GM23338 (cell line): Measurements from ENCODE around the gene NEURL1. TPM values are rescaled to one million over a fixed set of nuclear protein-coding genes. Genes with fewer than 3 reads are reported as not detected.

ENCODE experiments used
- ATAC-seq: fragments of 200-7000 bp; cut with Tn5 transposase; 3 replicates; pipeline ENCODE4 v1.9.1; 2020
- DNase-seq: peaks from one replicate; pipeline ENCODE4 v3.0.0-alpha.2; 2015; ENCODE audit warnings: low spot score
- H2AFZ ChIP-seq: fragments of 200-600 bp; sonication (generic); 2 replicates; pipeline ENCODE4 v1.8.0; 2016; ENCODE audit warnings: antibody characterized with exemption, mild to moderate bottlenecking, moderate library complexity
- H3F3A ChIP-seq: fragments of 200-600 bp; sonication (generic); replicated peaks from 2 replicates; pipeline ENCODE4 v1.8.0; 2017; ENCODE audit warnings: antibody characterized with exemption, mixed run types, low read depth
- H3K27ac ChIP-seq: fragments of 200-600 bp; sonication (generic); 2 replicates; pipeline ENCODE4 v1.6.1; 2016; ENCODE audit warnings: low read depth
- H3K27me3 ChIP-seq: fragments of 200-600 bp; sonication (generic); 2 replicates; pipeline ENCODE4 v1.8.0; 2016; ENCODE audit warnings: mild to moderate bottlenecking, mixed run types, moderate library complexity; ENCODE audit not compliant: insufficient read depth
- H3K36me3 ChIP-seq: fragments of 200-600 bp; sonication (generic); 2 replicates; pipeline ENCODE4 v1.8.0; 2016; ENCODE audit warnings: mild to moderate bottlenecking; ENCODE audit not compliant: insufficient read depth
- H3K4me1 ChIP-seq: fragments of 200-600 bp; sonication (generic); 2 replicates; pipeline ENCODE4 v1.8.0; 2016; ENCODE audit warnings: mild to moderate bottlenecking, moderate library complexity; ENCODE audit not compliant: insufficient read depth
- H3K4me2 ChIP-seq: fragments of 200-600 bp; sonication (generic); 2 replicates; pipeline ENCODE4 v1.7.1; 2017; ENCODE audit warnings: mixed run types
- H3K4me3 ChIP-seq: fragments of 200-600 bp; sonication (generic); 2 replicates; pipeline ENCODE4 v1.6.1; 2016; ENCODE audit warnings: mixed run types
- H3K79me2 ChIP-seq: fragments of 200-600 bp; sonication (generic); replicated peaks from 2 replicates; pipeline ENCODE4 v1.8.0; 2017; ENCODE audit warnings: mild to moderate bottlenecking; ENCODE audit not compliant: insufficient read depth
- H3K9me2 ChIP-seq: fragments of 200-600 bp; sonication (generic); 2 replicates; pipeline ENCODE4 v1.8.0; 2017; ENCODE audit not compliant: insufficient read depth
- H4K20me1 ChIP-seq: fragments of 200-600 bp; sonication (generic); replicated peaks from 2 replicates; pipeline ENCODE4 v1.8.0; 2017; ENCODE audit warnings: mild to moderate bottlenecking; ENCODE audit not compliant: insufficient read depth
- H3K27ac Mint-ChIP-seq: 2 replicates; pipeline ENCODE4 v1.8.0; 2020; ENCODE audit warnings: inconsistent platforms, mild to moderate bottlenecking, moderate library complexity, mixed read lengths
- H3K27me3 Mint-ChIP-seq: 3 replicates; pipeline ENCODE4 v1.8.0; 2022; ENCODE audit warnings: low read depth, mild to moderate bottlenecking, moderate library complexity, mixed read lengths, inconsistent platforms; ENCODE audit not compliant: insufficient read depth, poor library complexity
- H3K36me3 Mint-ChIP-seq: 3 replicates; pipeline ENCODE4 v1.8.0; 2021; ENCODE audit warnings: low read depth, mild to moderate bottlenecking, inconsistent platforms, moderate library complexity, mixed read lengths
- H3K4me1 Mint-ChIP-seq: 3 replicates; pipeline ENCODE4 v1.8.0; 2020; ENCODE audit warnings: mild to moderate bottlenecking, inconsistent platforms, mixed read lengths
- H3K4me3 Mint-ChIP-seq: 3 replicates; pipeline ENCODE4 v1.8.0; 2021; ENCODE audit warnings: moderate library complexity, mild to moderate bottlenecking, inconsistent platforms, mixed read lengths
- H3K9me3 Mint-ChIP-seq: 3 replicates; pipeline ENCODE4 v1.8.0; 2020; ENCODE audit warnings: moderate library complexity, mild to moderate bottlenecking, inconsistent platforms, mixed read lengths
- CREB1 ChIP-seq: fragments of 250-450 bp; sonication (Bioruptor Pico); IDR thresholded peaks from 2 replicates; pipeline ENCODE4 v1.5.0; 2020; ENCODE audit warnings: low read depth, mild to moderate bottlenecking, moderate library complexity
- EZH2 ChIP-seq: fragments of 200-600 bp; sonication (generic); IDR thresholded peaks from one replicate; pipeline ENCODE4 v1.8.0; 2017; ENCODE audit warnings: antibody characterized with exemption, mild to moderate bottlenecking, low read depth; ENCODE audit not compliant: unreplicated experiment
- EZH2phosphoT487 ChIP-seq: fragments of 200-600 bp; sonication (generic); IDR thresholded peaks from one replicate; pipeline ENCODE4 v1.8.1; 2018; ENCODE audit warnings: antibody characterized with exemption; ENCODE audit not compliant: unreplicated experiment
- JUNB ChIP-seq: IDR thresholded peaks from one replicate; pipeline ENCODE4 v1.6.1; 2016; ENCODE audit warnings: antibody characterized with exemption; ENCODE audit not compliant: unreplicated experiment
- NANOG ChIP-seq: IDR thresholded peaks from 2 replicates; pipeline ENCODE4 v1.6.1; 2016; ENCODE audit warnings: antibody characterized with exemption, borderline replicate concordance
- POLR2AphosphoS5 ChIP-seq: IDR thresholded peaks from 2 replicates; pipeline ENCODE4 v1.6.1; 2016; ENCODE audit warnings: antibody characterized with exemption, low read depth
- STAT1 ChIP-seq: IDR thresholded peaks from one replicate; pipeline ENCODE4 v1.6.1; 2016; ENCODE audit warnings: antibody characterized with exemption; ENCODE audit not compliant: unreplicated experiment
- ZNF114 ChIP-seq: fragments of 250-450 bp; sonication (Bioruptor Pico); IDR thresholded peaks from 2 replicates; pipeline ENCODE4 v1.5.0; 2020; ENCODE audit warnings: mild to moderate bottlenecking, moderate library complexity
- ZNF331 ChIP-seq: fragments of 250-450 bp; sonication (Bioruptor Pico); IDR thresholded peaks from 2 replicates; pipeline ENCODE4 v1.5.0; 2020; ENCODE audit warnings: low read depth, mild to moderate bottlenecking, moderate library complexity
- polyA plus RNA-seq: library from polyadenylated mRNA; unstranded; fragments of >200 nt; fragmentation: Nextera tagmentation; extraction: Ambion mirVana; gene quantifications from 2 replicates; pipeline ENCODE4 v1.2.1, GENCODE V29; 2016
- total RNA-seq: library from RNA; depleted of rRNA; stranded (reverse); fragments of >200 nt; shearing (Covaris generic); gene quantifications from 2 replicates; pipeline ENCODE4 v1.2.3, GENCODE V29; 2014
- TF ChIP-seq, protein P1 (sequence below), 2 experiments: fragments of 200-600 bp in 1 of 2; sonication (generic) in 1 of 2; conservative IDR thresholded peaks; 2 replicates each; pipeline versions ENCODE4 v1.5.1 to v1.6.1; 2016 to 2017; ENCODE audit warnings: antibody characterized with exemption in 2 of 2, low read depth in 2 of 2, mild to moderate bottlenecking in 2 of 2, moderate library complexity in 1 of 2
- TF ChIP-seq, protein P2 (sequence below): IDR thresholded peaks from 2 replicates; pipeline ENCODE4 v1.6.1; 2016; ENCODE audit warnings: antibody characterized with exemption
- TF ChIP-seq, protein P3 (sequence below): fragments of 250-450 bp; sonication (Bioruptor Pico); IDR thresholded peaks from 2 replicates; pipeline ENCODE4 v1.5.0; 2020; ENCODE audit warnings: mild to moderate bottlenecking, moderate library complexity

NEURL1 gene
- total and polyA plus RNA-seq, 2 experiments from 2014 or later: 0.82 to 1.1 TPM

DNA sequence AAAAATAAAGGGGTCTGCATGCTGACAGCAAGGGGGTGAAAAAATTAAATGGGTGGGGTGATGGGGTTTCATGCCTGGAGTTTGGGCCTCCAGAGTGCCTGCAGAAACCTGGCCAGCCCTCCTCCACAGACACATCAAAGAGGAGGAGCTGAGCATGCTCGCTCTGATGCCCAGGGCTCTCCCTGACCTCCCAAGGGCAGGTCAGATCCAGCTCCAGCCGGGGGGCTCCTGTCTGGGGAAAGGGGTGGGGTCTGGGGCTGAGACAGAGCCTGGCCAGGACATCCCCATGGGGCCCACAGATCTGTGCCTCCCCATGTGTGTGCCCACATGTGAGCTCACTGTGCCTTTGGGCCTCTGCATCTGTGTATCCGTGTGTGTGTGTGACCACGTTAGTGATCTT lies 33.9 kb upstream of the NEURL1 start:
- H3K27ac ChIP-seq: no peak overlapping the region
- no peak overlapping the region for H3K4me2 ChIP-seq
- peaks cover 18% of the 10 kb centered on the region for H3K27me3 Mint-ChIP-seq
- H3K36me3 Mint-ChIP-seq: no peaks in the 10 kb centered on the region
- H3K27me3 ChIP-seq: no peaks in the 10 kb centered on the region
- H3K9me2 ChIP-seq: no peaks in the 10 kb centered on the region
- H4K20me1 ChIP-seq: no peaks in the 10 kb centered on the region
- H2AFZ ChIP-seq: no peak overlapping the region
- no peaks in the 10 kb centered on the region for H3K36me3 ChIP-seq
- no peak overlapping the region for H3K4me3 Mint-ChIP-seq
- H3F3A ChIP-seq: no peaks in the 10 kb centered on the region
- no peaks in the 10 kb centered on the region; the same call in 2 of the 3 replicates for H3K9me3 Mint-ChIP-seq
- H3K79me2 ChIP-seq: no peaks in the 10 kb centered on the region
- TF ChIP-seq STAT1: no peak
- TF ChIP-seq NANOG: no peak
- TF ChIP-seq CREB1: no peak
- TF ChIP-seq, protein P1, sequence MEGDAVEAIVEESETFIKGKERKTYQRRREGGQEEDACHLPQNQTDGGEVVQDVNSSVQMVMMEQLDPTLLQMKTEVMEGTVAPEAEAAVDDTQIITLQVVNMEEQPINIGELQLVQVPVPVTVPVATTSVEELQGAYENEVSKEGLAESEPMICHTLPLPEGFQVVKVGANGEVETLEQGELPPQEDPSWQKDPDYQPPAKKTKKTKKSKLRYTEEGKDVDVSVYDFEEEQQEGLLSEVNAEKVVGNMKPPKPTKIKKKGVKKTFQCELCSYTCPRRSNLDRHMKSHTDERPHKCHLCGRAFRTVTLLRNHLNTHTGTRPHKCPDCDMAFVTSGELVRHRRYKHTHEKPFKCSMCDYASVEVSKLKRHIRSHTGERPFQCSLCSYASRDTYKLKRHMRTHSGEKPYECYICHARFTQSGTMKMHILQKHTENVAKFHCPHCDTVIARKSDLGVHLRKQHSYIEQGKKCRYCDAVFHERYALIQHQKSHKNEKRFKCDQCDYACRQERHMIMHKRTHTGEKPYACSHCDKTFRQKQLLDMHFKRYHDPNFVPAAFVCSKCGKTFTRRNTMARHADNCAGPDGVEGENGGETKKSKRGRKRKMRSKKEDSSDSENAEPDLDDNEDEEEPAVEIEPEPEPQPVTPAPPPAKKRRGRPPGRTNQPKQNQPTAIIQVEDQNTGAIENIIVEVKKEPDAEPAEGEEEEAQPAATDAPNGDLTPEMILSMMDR (conservative IDR thresholded peaks at IDR 0.05; ENCODE audit: low read depth in 2 of 2): no peak
- TF ChIP-seq EZH2: no peak
- TF ChIP-seq ZNF114: no peak
- TF ChIP-seq, protein P2, sequence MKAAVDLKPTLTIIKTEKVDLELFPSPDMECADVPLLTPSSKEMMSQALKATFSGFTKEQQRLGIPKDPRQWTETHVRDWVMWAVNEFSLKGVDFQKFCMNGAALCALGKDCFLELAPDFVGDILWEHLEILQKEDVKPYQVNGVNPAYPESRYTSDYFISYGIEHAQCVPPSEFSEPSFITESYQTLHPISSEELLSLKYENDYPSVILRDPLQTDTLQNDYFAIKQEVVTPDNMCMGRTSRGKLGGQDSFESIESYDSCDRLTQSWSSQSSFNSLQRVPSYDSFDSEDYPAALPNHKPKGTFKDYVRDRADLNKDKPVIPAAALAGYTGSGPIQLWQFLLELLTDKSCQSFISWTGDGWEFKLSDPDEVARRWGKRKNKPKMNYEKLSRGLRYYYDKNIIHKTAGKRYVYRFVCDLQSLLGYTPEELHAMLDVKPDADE: no peak
- no peak for TF ChIP-seq JUNB
- TF ChIP-seq EZH2phosphoT487: no peak
- TF ChIP-seq POLR2AphosphoS5: no peak
- no peak overlapping the region for H3K4me3 ChIP-seq
- ATAC-seq (no peak), DNase-seq (no peak)
- no peak overlapping the region for H3K27ac Mint-ChIP-seq
- H3K4me1 Mint-ChIP-seq: peaks cover 6% of the 10 kb centered on the region
- H3K4me1 ChIP-seq: no peaks in the 10 kb centered on the region

DNA sequence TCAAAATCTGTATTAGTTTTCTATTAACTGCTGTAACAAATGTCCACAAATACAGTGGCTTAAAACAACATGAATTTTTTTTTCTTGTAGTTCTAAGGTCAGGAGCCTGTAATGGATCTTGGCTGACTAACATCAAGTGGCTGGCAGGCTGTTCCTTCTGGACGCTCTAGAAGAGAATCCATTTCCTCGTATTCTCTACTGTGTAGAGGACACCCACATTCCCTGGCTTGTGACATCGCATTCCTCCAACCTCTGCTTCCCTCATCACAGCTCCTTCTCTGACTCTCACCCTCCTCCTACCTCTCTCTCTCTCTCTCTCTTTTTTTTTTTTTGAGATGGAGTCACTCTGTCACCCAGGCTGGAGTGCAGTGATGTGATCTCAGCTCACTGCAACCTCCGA lies 30.0 kb upstream of the NEURL1 start:
- ATAC-seq (no peak), DNase-seq (no peak)
- H3K27ac ChIP-seq: no peak overlapping the region
- no peaks in the 10 kb centered on the region for H3K9me3 Mint-ChIP-seq
- H3K4me2 ChIP-seq: no peak overlapping the region
- H3K27ac Mint-ChIP-seq: no peak overlapping the region
- no peaks in the 10 kb centered on the region for H3K4me1 ChIP-seq
- H3F3A ChIP-seq: no peaks in the 10 kb centered on the region
- no peaks in the 10 kb centered on the region for H3K36me3 Mint-ChIP-seq
- no peaks in the 10 kb centered on the region for H3K27me3 ChIP-seq
- no peaks in the 10 kb centered on the region for H3K36me3 ChIP-seq
- no peaks in the 10 kb centered on the region for H3K79me2 ChIP-seq
- peaks cover 7% of the 10 kb centered on the region for H3K27me3 Mint-ChIP-seq
- peaks cover 6% of the 10 kb centered on the region for H3K4me1 Mint-ChIP-seq
- H4K20me1 ChIP-seq: no peaks in the 10 kb centered on the region
- no peak overlapping the region for H3K4me3 Mint-ChIP-seq
- H2AFZ ChIP-seq: no peak overlapping the region
- no peak overlapping the region for H3K4me3 ChIP-seq
- no peaks in the 10 kb centered on the region for H3K9me2 ChIP-seq
- TF ChIP-seq EZH2phosphoT487 (no peak), JUNB (no peak), CREB1 (no peak), ZNF114 (no peak), STAT1 (no peak), POLR2AphosphoS5 (no peak), ZNF331 (CRISPR knock-in tag) (no peak)
- TF ChIP-seq, protein P3, sequence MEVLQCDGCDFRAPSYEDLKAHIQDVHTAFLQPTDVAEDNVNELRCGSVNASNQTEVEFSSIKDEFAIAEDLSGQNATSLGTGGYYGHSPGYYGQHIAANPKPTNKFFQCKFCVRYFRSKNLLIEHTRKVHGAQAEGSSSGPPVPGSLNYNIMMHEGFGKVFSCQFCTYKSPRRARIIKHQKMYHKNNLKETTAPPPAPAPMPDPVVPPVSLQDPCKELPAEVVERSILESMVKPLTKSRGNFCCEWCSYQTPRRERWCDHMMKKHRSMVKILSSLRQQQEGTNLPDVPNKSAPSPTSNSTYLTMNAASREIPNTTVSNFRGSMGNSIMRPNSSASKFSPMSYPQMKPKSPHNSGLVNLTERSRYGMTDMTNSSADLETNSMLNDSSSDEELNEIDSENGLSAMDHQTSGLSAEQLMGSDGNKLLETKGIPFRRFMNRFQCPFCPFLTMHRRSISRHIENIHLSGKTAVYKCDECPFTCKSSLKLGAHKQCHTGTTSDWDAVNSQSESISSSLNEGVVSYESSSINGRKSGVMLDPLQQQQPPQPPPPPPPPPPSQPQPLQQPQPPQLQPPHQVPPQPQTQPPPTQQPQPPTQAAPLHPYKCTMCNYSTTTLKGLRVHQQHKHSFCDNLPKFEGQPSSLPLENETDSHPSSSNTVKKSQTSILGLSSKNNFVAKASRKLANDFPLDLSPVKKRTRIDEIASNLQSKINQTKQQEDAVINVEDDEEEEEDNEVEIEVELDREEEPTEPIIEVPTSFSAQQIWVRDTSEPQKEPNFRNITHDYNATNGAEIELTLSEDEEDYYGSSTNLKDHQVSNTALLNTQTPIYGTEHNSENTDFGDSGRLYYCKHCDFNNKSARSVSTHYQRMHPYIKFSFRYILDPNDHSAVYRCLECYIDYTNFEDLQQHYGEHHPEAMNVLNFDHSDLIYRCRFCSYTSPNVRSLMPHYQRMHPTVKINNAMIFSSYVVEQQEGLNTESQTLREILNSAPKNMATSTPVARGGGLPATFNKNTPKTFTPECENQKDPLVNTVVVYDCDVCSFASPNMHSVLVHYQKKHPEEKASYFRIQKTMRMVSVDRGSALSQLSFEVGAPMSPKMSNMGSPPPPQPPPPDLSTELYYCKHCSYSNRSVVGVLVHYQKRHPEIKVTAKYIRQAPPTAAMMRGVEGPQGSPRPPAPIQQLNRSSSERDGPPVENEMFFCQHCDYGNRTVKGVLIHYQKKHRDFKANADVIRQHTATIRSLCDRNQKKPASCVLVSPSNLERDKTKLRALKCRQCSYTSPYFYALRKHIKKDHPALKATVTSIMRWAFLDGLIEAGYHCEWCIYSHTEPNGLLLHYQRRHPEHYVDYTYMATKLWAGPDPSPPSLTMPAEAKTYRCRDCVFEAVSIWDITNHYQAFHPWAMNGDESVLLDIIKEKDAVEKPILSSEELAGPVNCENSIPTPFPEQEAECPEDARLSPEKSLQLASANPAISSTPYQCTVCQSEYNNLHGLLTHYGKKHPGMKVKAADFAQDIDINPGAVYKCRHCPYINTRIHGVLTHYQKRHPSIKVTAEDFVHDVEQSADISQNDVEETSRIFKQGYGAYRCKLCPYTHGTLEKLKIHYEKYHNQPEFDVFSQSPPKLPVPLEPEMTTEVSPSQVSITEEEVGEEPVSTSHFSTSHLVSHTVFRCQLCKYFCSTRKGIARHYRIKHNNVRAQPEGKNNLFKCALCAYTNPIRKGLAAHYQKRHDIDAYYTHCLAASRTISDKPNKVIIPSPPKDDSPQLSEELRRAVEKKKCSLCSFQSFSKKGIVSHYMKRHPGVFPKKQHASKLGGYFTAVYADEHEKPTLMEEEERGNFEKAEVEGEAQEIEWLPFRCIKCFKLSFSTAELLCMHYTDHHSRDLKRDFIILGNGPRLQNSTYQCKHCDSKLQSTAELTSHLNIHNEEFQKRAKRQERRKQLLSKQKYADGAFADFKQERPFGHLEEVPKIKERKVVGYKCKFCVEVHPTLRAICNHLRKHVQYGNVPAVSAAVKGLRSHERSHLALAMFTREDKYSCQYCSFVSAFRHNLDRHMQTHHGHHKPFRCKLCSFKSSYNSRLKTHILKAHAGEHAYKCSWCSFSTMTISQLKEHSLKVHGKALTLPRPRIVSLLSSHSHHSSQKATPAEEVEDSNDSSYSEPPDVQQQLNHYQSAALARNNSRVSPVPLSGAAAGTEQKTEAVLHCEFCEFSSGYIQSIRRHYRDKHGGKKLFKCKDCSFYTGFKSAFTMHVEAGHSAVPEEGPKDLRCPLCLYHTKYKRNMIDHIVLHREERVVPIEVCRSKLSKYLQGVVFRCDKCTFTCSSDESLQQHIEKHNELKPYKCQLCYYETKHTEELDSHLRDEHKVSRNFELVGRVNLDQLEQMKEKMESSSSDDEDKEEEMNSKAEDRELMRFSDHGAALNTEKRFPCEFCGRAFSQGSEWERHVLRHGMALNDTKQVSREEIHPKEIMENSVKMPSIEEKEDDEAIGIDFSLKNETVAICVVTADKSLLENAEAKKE (CRISPR knock-in tag): no peak
